SK-N-SH treated with all-trans-retinoic acid at 6 μM for 48 hours (cell line): Measurements from ENCODE around the gene SLC39A10.

Experiments used
- ARNTL ChIP-seq: fragments of 450-650 bp; formaldehyde crosslinking; IDR thresholded peaks from 2 replicates; pipeline ENCODE4 v1.5.0; 2020; ENCODE audit warnings: low read depth, mild to moderate bottlenecking, moderate library complexity, borderline replicate concordance
- ISL1 ChIP-seq: fragments of 250-450 bp; sonication (Bioruptor Pico); IDR thresholded peaks from 2 replicates; pipeline ENCODE4 v2.1.2; 2022; ENCODE audit warnings: mild to moderate bottlenecking, moderate library complexity
- OSR1 ChIP-seq: fragments of 250-450 bp; sonication (Bioruptor Pico); IDR thresholded peaks from 2 replicates; pipeline ENCODE4 v1.8.0; 2022; ENCODE audit warnings: moderate library complexity, mild to moderate bottlenecking, inconsistent platforms
- RARB ChIP-seq: fragments of 250-450 bp; sonication (Bioruptor Pico); IDR thresholded peaks from 2 replicates; pipeline ENCODE4 v1.8.0; 2021; ENCODE audit warnings: mild to moderate bottlenecking, moderate library complexity
- TOX ChIP-seq: fragments of 250-450 bp; sonication (Bioruptor Pico); IDR thresholded peaks from 2 replicates; pipeline ENCODE4 v1.8.0; 2021; ENCODE audit warnings: mild to moderate bottlenecking, moderate library complexity, borderline replicate concordance
- ZC3H10 ChIP-seq: fragments of 250-450 bp; sonication (Bioruptor Pico); IDR thresholded peaks from 2 replicates; pipeline ENCODE4 v1.5.1; 2021; ENCODE audit warnings: mild to moderate bottlenecking, moderate library complexity
- ZFP30 ChIP-seq: fragments of 450-650 bp; formaldehyde crosslinking; IDR thresholded peaks from 2 replicates; pipeline ENCODE4 v1.5.0; 2022; ENCODE audit warnings: mild to moderate bottlenecking, moderate library complexity
- ZNF70 ChIP-seq: fragments of 450-650 bp; formaldehyde crosslinking; IDR thresholded peaks from 2 replicates; pipeline ENCODE4 v1.5.0; 2020; ENCODE audit warnings: mild to moderate bottlenecking, moderate library complexity

DNA sequence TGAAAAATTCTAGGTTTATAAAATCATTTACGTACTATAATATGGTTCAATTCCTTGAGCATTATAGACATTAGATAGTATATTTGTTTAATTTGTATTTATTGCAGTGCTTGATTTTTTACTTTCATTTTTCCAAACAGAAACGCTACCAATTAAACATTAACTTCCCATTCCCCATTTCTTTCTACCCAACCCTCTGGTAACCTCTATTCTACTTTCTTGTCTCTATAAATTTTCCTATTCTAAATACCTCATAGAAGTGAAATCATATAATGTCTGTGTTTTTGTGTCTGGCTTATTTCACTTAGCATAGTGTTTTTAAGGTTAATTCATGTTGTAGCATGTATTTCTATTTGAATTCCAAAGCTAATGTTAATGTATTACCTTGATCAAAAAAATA is 11.6 kb upstream of the SLC39A10 start:
- TF ChIP-seq ZFP30 (CRISPR knock-in tag) = no peak
- no peak for TF ChIP-seq ARNTL (CRISPR knock-in tag)
- no peak for TF ChIP-seq ZNF70 (CRISPR knock-in tag)
- no peak for TF ChIP-seq OSR1
- no peak for TF ChIP-seq ISL1 (CRISPR knock-in tag)
- TF ChIP-seq ZC3H10 = no peak
- no peak for TF ChIP-seq RARB (CRISPR knock-in tag)
- no peak for TF ChIP-seq TOX (CRISPR knock-in tag)
